H1 (cell line): Measurements from ENCODE around the gene CPSF4. TPM values are rescaled to one million over a fixed set of nuclear protein-coding genes. Genes with fewer than 3 reads are reported as not detected.

Source experiments
- CTCF ChIA-PET: fragments of 300-600 bp; sonication (Branson Sonifier 250); formaldehyde crosslinking; loops from one replicate; lab custom pipeline; 2021; ENCODE audit not compliant: partially characterized antibody; lab: Charles Lee
- POLR2A ChIA-PET: fragments of 300-600 bp; sonication (Branson Sonifier 250); formaldehyde crosslinking; loops from one replicate; lab custom pipeline; 2021; ENCODE audit warnings: inconsistent platforms; ENCODE audit not compliant: partially characterized antibody; lab: Charles Lee
- DNase-seq, 2 experiments: peaks; one replicate each; pipeline versions ENCODE4 v3.0.0 to v3.0.0-alpha.2; 2010 to 2022; ENCODE audit warnings: low spot score in 2 of 2, low read depth in 1 of 2, mixed read lengths in 1 of 2
- FAIRE-seq: peaks from 2 replicates; lab custom pipeline; 2011; peaks lifted over from hg19 to GRCh38; lab: Jason Lieb, UNC
- H2AFZ ChIP-seq: 2 replicates; pipeline ENCODE4 v1.8.1; 2012; ENCODE audit warnings: low read length, inconsistent platforms
- H2AK5ac ChIP-seq: 2 replicates; pipeline ENCODE4 v1.6.1; 2013; ENCODE audit warnings: low read depth, low read length
- H2BK120ac ChIP-seq: replicated peaks from 2 replicates; pipeline ENCODE3; 2013; ENCODE audit warnings: low read depth, low read length, inconsistent platforms
- H2BK12ac ChIP-seq: 2 replicates; pipeline ENCODE4 v1.6.1; 2013; ENCODE audit warnings: low read depth, low read length
- H2BK15ac ChIP-seq: 2 replicates; pipeline ENCODE4 v1.6.1; 2013; ENCODE audit warnings: low read length
- H2BK20ac ChIP-seq: 2 replicates; pipeline ENCODE4 v1.6.1; 2013; ENCODE audit warnings: low read length
- H2BK5ac ChIP-seq: 2 replicates; pipeline ENCODE4 v1.6.1; 2013; ENCODE audit warnings: low read depth, low read length
- H3K14ac ChIP-seq: 2 replicates; pipeline ENCODE4 v1.6.1; 2013; ENCODE audit warnings: inconsistent platforms; ENCODE audit not compliant: insufficient read length
- H3K18ac ChIP-seq: 2 replicates; pipeline ENCODE4 v1.6.1; 2013; ENCODE audit warnings: low read length; ENCODE audit errors: extremely low read depth
- H3K23ac ChIP-seq: 2 replicates; pipeline ENCODE4 v1.6.1; 2013; ENCODE audit warnings: inconsistent platforms; ENCODE audit not compliant: insufficient read length
- H3K23me2 ChIP-seq: 2 replicates; pipeline ENCODE4 v1.6.1; 2013; ENCODE audit warnings: low read depth, low read length
- H3K27ac ChIP-seq: 2 replicates; pipeline ENCODE4 v1.6.1; 2011; ENCODE audit warnings: low read depth, low read length, inconsistent platforms
- H3K27me3 ChIP-seq, 4 experiments: replicated peaks in 1 of 4; 1 replicate in 1 of 4; 2 replicates in 3 of 4; pipeline versions ENCODE4 v1.6.1 to v1.8.1; 2011 to 2013; ENCODE audit warnings: low read length in 3 of 4, mild to moderate bottlenecking in 3 of 4, inconsistent platforms in 2 of 4, mixed read lengths in 2 of 4, moderate library complexity in 1 of 4; ENCODE audit not compliant: control insufficient read depth in 3 of 4, insufficient read depth in 3 of 4; ENCODE audit errors: extremely low read depth in 1 of 4
- H3K36me3 ChIP-seq, 4 experiments: 2 replicates each; pipeline versions ENCODE4 v1.6.1 to v1.8.1; 2011 to 2013; ENCODE audit warnings: mild to moderate bottlenecking in 4 of 4, low read length in 3 of 4, moderate library complexity in 2 of 4, control low read depth in 1 of 4, inconsistent platforms in 1 of 4; ENCODE audit not compliant: insufficient read depth in 4 of 4, control insufficient read depth in 2 of 4
- H3K4ac ChIP-seq: replicated peaks from 2 replicates; pipeline ENCODE3; 2013; ENCODE audit warnings: low read length, low read depth, mixed read lengths, inconsistent platforms; ENCODE audit not compliant: insufficient read length
- H3K4me1 ChIP-seq, 4 experiments: replicated peaks in 1 of 4; 1 replicate in 1 of 4; 2 replicates in 3 of 4; pipeline versions ENCODE4 v1.6.1 to v1.8.1; 2011 to 2013; ENCODE audit warnings: low read length in 3 of 4, inconsistent platforms in 2 of 4, mixed read lengths in 1 of 4; ENCODE audit not compliant: insufficient read depth in 4 of 4, control insufficient read depth in 3 of 4
- H3K4me2 ChIP-seq, 2 experiments: 2 replicates each; pipeline versions ENCODE4 v1.6.1 to v1.8.1; 2011 to 2013; ENCODE audit warnings: low read depth in 2 of 2, low read length in 2 of 2, control low read depth in 1 of 2, inconsistent platforms in 1 of 2, mild to moderate bottlenecking in 1 of 2; ENCODE audit not compliant: insufficient read depth in 1 of 2
- H3K4me3 ChIP-seq, 4 experiments: fragments of 200-600, 300-600 bp in 1 of 4; sonication (generic), shearing (Covaris generic), sonication (Bioruptor Twin) in 1 of 4; 2 replicates each; pipeline versions ENCODE4 v1.5.1 to v1.8.1; 2011 to 2016; ENCODE audit warnings: low read length in 4 of 4, low read depth in 3 of 4, control low read depth in 2 of 4, inconsistent platforms in 2 of 4, mild to moderate bottlenecking in 2 of 4, mixed read lengths in 1 of 4, moderate library complexity in 1 of 4; ENCODE audit not compliant: insufficient read depth in 2 of 4; ENCODE audit errors: extremely low read depth in 1 of 4
- H3K56ac ChIP-seq: replicated peaks from 2 replicates; pipeline ENCODE3; 2013; ENCODE audit warnings: low read depth, mild to moderate bottlenecking, mixed read lengths, low read length, inconsistent platforms; ENCODE audit not compliant: insufficient read length
- H3K79me1 ChIP-seq: 2 replicates; pipeline ENCODE4 v1.6.1; 2013; ENCODE audit warnings: low read depth, low read length, control low read depth
- H3K79me2 ChIP-seq, 2 experiments: 2 replicates each; pipeline versions ENCODE4 v1.6.1 to v1.8.1; 2012 to 2013; ENCODE audit warnings: low read length in 2 of 2, mild to moderate bottlenecking in 2 of 2, inconsistent platforms in 1 of 2; ENCODE audit not compliant: insufficient read depth in 2 of 2, control insufficient read depth in 1 of 2
- H3K9ac ChIP-seq, 4 experiments: replicated peaks in 1 of 4; 1 replicate in 1 of 4; 2 replicates in 3 of 4; pipeline versions ENCODE4 v1.6.1 to v1.8.1; 2011 to 2013; ENCODE audit warnings: low read depth in 3 of 4, low read length in 3 of 4, control low read depth in 2 of 4, mild to moderate bottlenecking in 2 of 4, moderate library complexity in 2 of 4, inconsistent platforms in 1 of 4; ENCODE audit errors: extremely low read depth in 1 of 4
- H3K9me3 ChIP-seq, 2 experiments: 2 replicates each; pipeline versions ENCODE4 v1.6.1 to v1.8.1; 2012 to 2013; ENCODE audit warnings: mild to moderate bottlenecking in 2 of 2, moderate library complexity in 2 of 2, control low read depth in 1 of 2, inconsistent platforms in 1 of 2, low read depth in 1 of 2, low read length in 1 of 2, mixed read lengths in 1 of 2; ENCODE audit not compliant: insufficient read depth in 2 of 2
- H4K20me1 ChIP-seq, 2 experiments: replicated peaks in 1 of 2; 2 replicates each; pipeline versions ENCODE3 to v1.8.1; 2011 to 2013; ENCODE audit warnings: inconsistent platforms in 2 of 2, low read length in 2 of 2, mild to moderate bottlenecking in 1 of 2; ENCODE audit not compliant: insufficient read depth in 2 of 2, control insufficient read depth in 1 of 2
- H4K5ac ChIP-seq: 2 replicates; pipeline ENCODE4 v1.6.1; 2013; ENCODE audit warnings: low read length, low read depth, mixed read lengths, inconsistent platforms; ENCODE audit not compliant: insufficient read length
- H4K8ac ChIP-seq: 2 replicates; pipeline ENCODE4 v1.8.0; 2013; ENCODE audit warnings: mild to moderate bottlenecking, moderate library complexity, low read length, inconsistent platforms; ENCODE audit not compliant: insufficient read depth; ENCODE audit errors: extremely low read depth
- H4K91ac ChIP-seq: replicated peaks from 2 replicates; pipeline ENCODE3; 2013; ENCODE audit warnings: low read length, mixed read lengths, inconsistent platforms; ENCODE audit not compliant: insufficient read length
- BRCA1 ChIP-seq: IDR thresholded peaks from 2 replicates; pipeline ENCODE4 v1.6.1; 2012; ENCODE audit warnings: low read depth, low read length, improper control_type of control experiment
- CEBPB ChIP-seq: IDR thresholded peaks from 2 replicates; pipeline ENCODE4 v1.6.1; 2012; ENCODE audit warnings: low read depth, low read length
- CHD1 ChIP-seq: IDR thresholded peaks from 2 replicates; pipeline ENCODE4 v1.6.1; 2012; ENCODE audit warnings: low read depth, low read length, improper control_type of control experiment
- EGR1 ChIP-seq: IDR thresholded peaks from 2 replicates; pipeline ENCODE4 v1.6.1; 2011; ENCODE audit warnings: low read depth, low read length, borderline replicate concordance
- KDM1A ChIP-seq: fragments of 200-600, 300-600 bp; sonication (generic); IDR thresholded peaks from 2 replicates; pipeline ENCODE4 v1.7.1; 2016; ENCODE audit warnings: mild to moderate bottlenecking, low read length, borderline replicate concordance
- TBP ChIP-seq: IDR thresholded peaks from 2 replicates; pipeline ENCODE4 v1.6.1; 2011; ENCODE audit warnings: low read depth, low read length, improper control_type of control experiment
- WGBS, 2 experiments: shearing (Covaris generic) in 1 of 2; methylation state at CpG; one replicate each; pipeline versions ENCODE4 v1.1.6 to v1.1.7; 2013 to 2015; ENCODE audit warnings: low lambda C conversion rate in 2 of 2, mixed read lengths in 2 of 2, inconsistent platforms in 1 of 2, low coverage in 1 of 2, missing lambda C conversion rate in 1 of 2; ENCODE audit not compliant: insufficient replicate concordance in 2 of 2, insufficient coverage in 1 of 2, insufficient read length in 1 of 2; ENCODE audit errors: extremely low coverage in 1 of 2, missing lambda C conversion rate in 1 of 2; 5-methylcytosine and 5-hydroxymethylcytosine counted together
- polyA plus RNA-seq, 7 experiments: library from polyadenylated mRNA; depleted of rRNA in 3 of 7; stranded (reverse) in 5 of 7; unstranded in 2 of 7; fragments of >200 nt in 5 of 7; fragments of 200-250 nt in 2 of 7; gene quantifications; 1 replicate in 5 of 7; 2 replicates in 1 of 7; 4 replicates in 1 of 7; pipeline versions ENCODE4 v1.2.1 to v1.2.3, GENCODE V29; 2011 to 2013; ENCODE audit warnings: missing spikeins in 2 of 7, mixed read lengths in 2 of 7
- total RNA-seq: library from RNA; stranded (reverse); fragmentation: NEBNext Ultra II Directional; extraction: Animal tissue kit (Norgen Biotek cat#: 25700); gene quantifications from 2 replicates; pipeline ENCODE4 v1.2.1, GENCODE V29; 2021
- TF ChIP-seq, protein P1 (sequence below): IDR thresholded peaks from 2 replicates; pipeline ENCODE4 v1.6.1; 2012; ENCODE audit warnings: inconsistent platforms

CPSF4 gene
- total and polyA plus RNA-seq, 2 of the 8 experiments (the other 6 are each of a cell fraction or from before 2014, with no cell fraction given), result 77.5 to 103 TPM

DNA sequence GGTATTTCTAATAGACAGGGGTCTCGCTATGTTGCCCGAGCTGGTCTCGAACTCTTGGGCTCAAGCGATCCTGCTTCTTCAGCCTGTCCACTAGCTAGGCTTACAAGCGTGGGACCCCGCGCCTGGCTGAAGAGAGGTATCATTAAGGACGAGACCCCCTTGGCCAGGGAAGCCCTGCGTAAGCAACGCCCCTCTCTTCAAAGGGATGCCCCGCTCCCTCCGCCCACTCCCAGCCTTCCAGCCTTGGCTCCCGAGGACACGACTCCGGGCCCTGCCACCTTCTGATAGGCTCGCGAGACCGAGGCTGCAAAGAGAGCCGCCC, 65.5 kb downstream of the CPSF4 start:
- Histone ChIP-seq H3K23ac (no peak overlapping the region), H3K36me3 (no peaks in the 10 kb centered on the region; a peak in 1 of 8 replicates), H2AFZ (0 out of 2 replicates have a peak overlapping the region, but pooled peaks have one; percentile 44), H3K18ac (no peak overlapping the region), H3K27me3 (no peaks in the 10 kb centered on the region), H3K79me1 (no peaks in the 10 kb centered on the region), H3K23me2 (peaks cover 5% of the 10 kb centered on the region; the same call in 1 of the 2 replicates), H3K4ac (no peak overlapping the region), H3K9ac (no peak overlapping the region; a peak in 2 of 7 replicates), H3K56ac (no peak overlapping the region), H3K4me1 (peaks cover 0 to 7% (median 4%) of the 10 kb centered on the region in 4 experiments; a peak in 5 of 7 replicates), H3K27ac (no peak overlapping the region), H4K8ac (no peak overlapping the region), H3K4me2 (peak overlapping the region; percentile 47 to 62), H4K5ac (no peak overlapping the region), H2AK5ac (no peak overlapping the region), H2BK20ac (no peak overlapping the region), H2BK12ac (no peak overlapping the region), H4K20me1 (peaks cover 3% of the 10 kb centered on the region in 2 experiments), H3K4me3 (peak overlapping the region; percentile 89 to 97 (median 94)), H2BK5ac (peak overlapping the region; percentile 96; the same call in 1 of the 2 replicates), H3K14ac (no peak overlapping the region), H2BK120ac (no peak overlapping the region), H4K91ac (no peak overlapping the region), H2BK15ac (no peak overlapping the region), H3K9me3 (no peaks in the 10 kb centered on the region), H3K79me2 (peaks cover 0 to 30% of the 10 kb centered on the region in 2 experiments; a peak in 3 of 4 replicates)
- FAIRE-seq, result no peak
- POLR2A ChIA-PET, result interaction anchor here (0.8 to 3.2 kb wide), 16 partner anchors 9 to 95 kb away, joined by 3 to 26 read pairs (median 6); partner anchors contain the start of genes ATP5MF, BUD31, FAM200A and PDAP1
- WGBS, 2 experiments, result 14% methylated on average over 19 of the region's 19 CpGs; no CpG with 5 or more reads in 1 of the 2 experiments
- CTCF ChIA-PET, result interaction anchor here (1.1 kb wide), 1 partner anchor 12 kb away, joined by 4 read pairs; no protein-coding TSS in a partner anchor
- peak; percentile 94 to 97 for DNase-seq
- TF ChIP-seq BRCA1 (0 out of 2 replicates have a peak, but pooled peaks have one; percentile 66), EGR1 (peak; percentile 77; the same call in 1 of the 2 replicates), CEBPB (no peak), KDM1A (peak; percentile 63; the same call in 1 of the 2 replicates), CHD1 (no peak), TBP (peak; percentile 50; the same call in 1 of the 2 replicates)
- TF ChIP-seq, protein P1, sequence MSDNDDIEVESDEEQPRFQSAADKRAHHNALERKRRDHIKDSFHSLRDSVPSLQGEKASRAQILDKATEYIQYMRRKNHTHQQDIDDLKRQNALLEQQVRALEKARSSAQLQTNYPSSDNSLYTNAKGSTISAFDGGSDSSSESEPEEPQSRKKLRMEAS, result 0 out of 2 replicates have a peak, but pooled peaks have one; percentile 15
